Stimulated activated memory B cell treated with anti-CD40 and anti-IgM and Interleukin-4, amounts not matched to agents 10 μg/mL and 1 μg/mL and 100 μg/mL, for 72 hours (primary cell): Measurements from ENCODE around the gene CDHR2.

ENCODE experiments used
- ATAC-seq: fragments of 150-1000 bp; cut with Tn5 transposase; 2 replicates; pipeline ENCODE4 v1.10.0; 2021
- H3K27ac Mint-ChIP-seq: one replicate; pipeline ENCODE4 v1.8.0; 2022; ENCODE audit warnings: mild to moderate bottlenecking, mixed read lengths
- H3K27me3 Mint-ChIP-seq: one replicate; pipeline ENCODE4 v1.8.0; 2022; ENCODE audit warnings: mixed read lengths
- H3K36me3 Mint-ChIP-seq: one replicate; pipeline ENCODE4 v1.8.0; 2022; ENCODE audit warnings: mixed read lengths
- H3K4me1 Mint-ChIP-seq: one replicate; pipeline ENCODE4 v1.8.0; 2022; ENCODE audit warnings: mixed read lengths
- H3K4me3 Mint-ChIP-seq: one replicate; pipeline ENCODE4 v1.8.0; 2022; ENCODE audit warnings: mild to moderate bottlenecking, moderate library complexity, mixed read lengths
- H3K9me3 Mint-ChIP-seq: one replicate; pipeline ENCODE4 v1.8.0; 2022; ENCODE audit warnings: mixed read lengths

Gene CDHR2

DNA sequence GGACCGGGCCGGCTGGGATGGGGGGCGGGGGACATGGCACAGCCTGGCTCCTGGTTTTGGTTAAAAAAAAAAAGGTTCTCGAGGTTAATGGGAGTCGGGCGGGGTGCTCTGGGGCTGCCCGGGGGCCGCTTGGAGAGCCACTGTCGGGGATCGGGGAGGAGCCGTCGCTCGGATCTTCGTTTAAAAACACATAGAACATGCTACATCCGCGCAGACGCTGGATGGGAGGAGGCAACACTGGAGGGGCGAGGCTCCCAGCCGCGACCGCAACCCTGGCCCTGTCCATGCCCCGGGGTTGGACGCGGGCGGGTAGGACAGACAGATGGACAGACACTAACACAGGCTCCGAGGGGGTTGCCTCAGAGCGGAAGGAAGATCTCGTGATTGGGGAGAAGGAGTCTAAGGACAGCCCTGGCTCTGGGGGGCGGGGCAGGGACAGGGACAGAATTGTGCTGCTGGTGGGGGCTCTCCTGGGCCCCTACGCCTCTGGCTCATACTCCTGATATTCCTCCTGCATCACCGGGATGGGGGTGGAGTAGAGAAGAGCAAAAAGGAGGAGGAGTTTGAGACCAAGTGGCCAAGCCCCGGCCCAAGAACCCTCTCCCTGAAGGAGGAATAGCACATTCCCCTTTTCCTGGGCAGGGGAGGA is 71.3 kb downstream of the CDHR2 start:
- Mint-ChIP-seq H3K4me3 (peak overlapping the region; percentile 61), H3K36me3 (no peaks in the 10 kb centered on the region), H3K9me3 (no peaks in the 10 kb centered on the region), H3K4me1 (peaks cover 14% of the 10 kb centered on the region), H3K27me3 (peaks cover 70% of the 10 kb centered on the region), H3K27ac (no peak overlapping the region)
- no peak for ATAC-seq

DNA sequence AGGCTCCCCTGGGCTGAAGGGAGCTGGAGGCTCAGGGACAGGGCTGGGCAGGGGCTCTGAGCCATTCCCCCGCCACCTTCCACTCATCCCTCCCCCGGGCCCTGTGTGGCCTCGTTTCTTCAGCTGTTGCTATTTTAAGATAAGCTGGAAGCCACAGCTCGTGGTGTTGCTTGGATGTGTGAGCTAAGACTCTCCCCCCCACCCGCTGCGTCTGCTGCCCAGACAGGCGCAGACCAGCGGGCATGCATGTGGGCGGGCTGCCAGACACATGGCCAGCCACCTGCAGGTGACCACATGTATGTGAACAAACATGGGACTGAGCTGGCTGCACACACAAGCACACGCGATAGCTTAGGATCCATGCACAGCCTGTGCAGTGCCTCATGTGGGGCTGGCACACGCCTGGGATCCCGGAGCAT is 72.5 kb downstream of the CDHR2 start:
- no peak for ATAC-seq
- H3K4me1 Mint-ChIP-seq, result peaks cover 21% of the 10 kb centered on the region
- H3K36me3 Mint-ChIP-seq, result no peaks in the 10 kb centered on the region
- peaks cover 61% of the 10 kb centered on the region for H3K27me3 Mint-ChIP-seq
- H3K4me3 Mint-ChIP-seq, result no peak overlapping the region
- H3K9me3 Mint-ChIP-seq, result no peaks in the 10 kb centered on the region
- no peak overlapping the region for H3K27ac Mint-ChIP-seq

DNA sequence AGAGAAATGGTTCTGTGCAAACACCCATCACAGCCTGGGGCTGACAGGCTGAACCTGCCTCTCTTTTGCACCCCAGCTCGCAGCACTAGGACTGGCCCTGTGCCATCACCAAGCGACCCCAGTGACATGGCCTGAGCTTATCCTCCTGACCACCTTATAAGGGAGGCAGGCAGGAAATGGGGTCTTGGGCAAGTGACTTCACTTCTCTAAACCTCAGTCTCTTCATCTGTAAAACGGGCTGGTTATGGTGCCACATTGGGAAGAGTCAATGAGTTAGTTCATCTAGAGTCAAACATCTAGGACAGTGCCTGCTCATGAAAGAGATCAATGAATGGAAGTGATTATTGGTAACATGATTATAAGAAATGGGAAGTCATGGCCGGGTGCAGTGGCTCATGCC is 75.0 kb downstream of the CDHR2 start:
- Mint-ChIP-seq H3K27me3 (peaks cover 56% of the 10 kb centered on the region), H3K36me3 (no peaks in the 10 kb centered on the region), H3K27ac (no peak overlapping the region), H3K9me3 (no peaks in the 10 kb centered on the region), H3K4me3 (no peak overlapping the region), H3K4me1 (peaks cover 41% of the 10 kb centered on the region)
- no peak for ATAC-seq

DNA sequence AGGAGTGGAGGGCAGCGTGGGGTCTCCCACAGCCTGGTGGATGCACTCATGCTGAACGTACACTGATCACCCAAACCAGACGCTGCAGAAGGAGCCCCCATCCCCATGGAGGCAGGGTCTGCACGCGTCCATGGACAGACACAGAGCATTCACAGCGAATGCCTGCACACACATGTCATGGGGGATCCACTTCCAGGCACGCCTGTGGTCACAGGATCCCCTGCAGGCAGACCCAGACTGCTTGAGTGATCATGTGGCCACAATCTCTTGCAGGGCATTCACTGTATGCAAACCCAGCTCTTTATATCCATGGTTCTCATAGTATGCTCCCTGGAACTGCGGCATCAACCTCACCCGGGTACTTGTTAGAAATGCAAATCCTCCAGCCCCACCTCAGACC is 75.8 kb downstream of the CDHR2 start:
- peaks cover 41% of the 10 kb centered on the region for H3K4me1 Mint-ChIP-seq
- H3K27me3 Mint-ChIP-seq, result peaks cover 48% of the 10 kb centered on the region
- no peak for ATAC-seq
- H3K4me3 Mint-ChIP-seq, result no peak overlapping the region
- no peak overlapping the region for H3K27ac Mint-ChIP-seq
- no peaks in the 10 kb centered on the region for H3K9me3 Mint-ChIP-seq
- H3K36me3 Mint-ChIP-seq, result no peaks in the 10 kb centered on the region

DNA sequence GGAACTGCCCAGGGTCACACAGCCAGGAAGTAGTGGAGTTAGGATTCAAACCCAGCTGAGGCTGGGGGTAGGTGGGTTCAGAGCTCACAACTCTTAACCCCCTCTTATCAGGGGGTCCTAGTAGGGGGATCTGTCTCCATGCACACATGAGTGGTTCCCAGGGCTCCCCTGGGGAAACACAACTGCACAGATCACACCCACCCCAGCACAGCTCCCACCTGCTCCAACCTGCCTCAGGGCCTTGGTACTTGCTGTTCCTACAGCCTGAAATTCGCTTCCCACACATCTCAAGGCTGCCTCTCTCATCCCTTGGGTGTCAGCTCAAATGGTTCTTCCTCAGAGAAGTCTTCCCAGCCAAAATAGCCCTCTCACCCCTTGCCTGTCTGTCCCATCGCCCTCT is 76.4 kb downstream of the CDHR2 start:
- peaks cover 43% of the 10 kb centered on the region for H3K27me3 Mint-ChIP-seq

DNA sequence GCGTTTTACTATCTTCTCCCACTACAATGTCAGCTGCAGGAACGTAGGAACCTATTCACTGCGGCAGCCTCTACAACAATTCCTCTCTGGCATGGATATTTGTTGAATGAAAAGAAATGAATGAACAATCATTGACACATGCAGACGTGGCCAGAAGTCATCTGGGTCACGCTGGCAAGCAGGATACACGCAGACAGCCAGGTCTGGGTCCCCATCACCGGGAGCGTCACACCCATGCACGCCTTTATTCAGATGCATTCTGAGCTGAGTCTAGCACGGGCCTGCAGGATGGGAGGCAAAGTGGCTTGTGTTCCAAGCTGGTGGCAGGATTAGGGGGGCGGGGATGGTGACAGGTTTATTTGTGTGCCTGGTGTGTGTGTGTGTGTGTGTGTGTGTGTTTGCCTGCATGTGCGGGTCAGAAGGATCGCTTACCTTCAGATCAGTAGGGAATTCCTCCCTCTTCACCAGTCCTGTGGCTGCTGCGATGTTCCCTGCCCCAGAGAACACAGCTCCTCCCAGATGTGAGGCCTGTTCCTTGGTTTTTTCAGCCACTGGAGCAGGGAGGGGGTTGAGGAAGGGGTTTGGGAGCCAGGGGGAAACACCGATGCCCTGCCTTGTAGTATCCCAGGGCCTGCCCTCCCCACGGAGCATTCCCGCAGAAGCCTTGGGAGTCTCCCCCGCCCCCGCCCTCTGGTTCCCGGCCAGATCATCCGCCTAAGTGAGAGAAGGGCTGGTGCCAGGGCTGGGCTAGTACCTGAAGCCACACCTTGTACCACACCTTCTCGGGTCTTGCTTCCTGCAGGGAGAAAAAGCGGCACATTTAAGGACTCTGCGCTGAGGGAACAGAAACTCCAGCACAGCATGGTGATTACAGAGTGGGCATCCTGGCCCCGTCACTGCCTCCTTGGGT is 77.1 kb downstream of the CDHR2 start:
- H3K27ac Mint-ChIP-seq, result no peak overlapping the region
- H3K9me3 Mint-ChIP-seq, result no peaks in the 10 kb centered on the region
- H3K4me1 Mint-ChIP-seq, result peaks cover 39% of the 10 kb centered on the region
- peaks cover 43% of the 10 kb centered on the region for H3K27me3 Mint-ChIP-seq
- no peak for ATAC-seq
- H3K4me3 Mint-ChIP-seq, result no peak overlapping the region
- no peaks in the 10 kb centered on the region for H3K36me3 Mint-ChIP-seq

More for the DNA sequence above, 76.4 kb downstream of the CDHR2 start:
- H3K27ac Mint-ChIP-seq, result no peak overlapping the region
- ATAC-seq, result no peak
- H3K9me3 Mint-ChIP-seq, result no peaks in the 10 kb centered on the region
- H3K4me3 Mint-ChIP-seq, result no peak overlapping the region
- H3K36me3 Mint-ChIP-seq, result no peaks in the 10 kb centered on the region
- peaks cover 36% of the 10 kb centered on the region for H3K4me1 Mint-ChIP-seq

DNA sequence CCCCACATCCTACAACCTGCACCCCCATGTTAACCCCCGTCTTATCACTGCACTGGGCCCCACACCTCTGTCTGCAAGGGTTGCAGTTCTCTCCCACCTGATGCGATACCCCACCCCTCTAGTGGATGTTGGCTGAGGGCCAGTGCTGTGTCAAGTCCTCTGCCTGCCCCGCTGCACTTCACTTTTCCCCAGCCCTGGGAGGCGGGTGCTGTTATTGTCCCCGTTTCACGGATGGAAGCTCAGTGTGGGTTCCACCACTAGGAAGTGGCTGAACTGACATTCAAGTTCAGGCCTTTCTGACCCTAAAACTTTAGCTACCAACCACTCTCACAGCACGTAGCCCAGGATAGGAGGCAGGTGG is 77.7 kb downstream of the CDHR2 start:
- Mint-ChIP-seq H3K27ac (no peak overlapping the region), H3K27me3 (peaks cover 42% of the 10 kb centered on the region), H3K9me3 (no peaks in the 10 kb centered on the region), H3K4me1 (peaks cover 41% of the 10 kb centered on the region), H3K4me3 (no peak overlapping the region), H3K36me3 (no peaks in the 10 kb centered on the region)
- ATAC-seq, result peak; percentile 24

DNA sequence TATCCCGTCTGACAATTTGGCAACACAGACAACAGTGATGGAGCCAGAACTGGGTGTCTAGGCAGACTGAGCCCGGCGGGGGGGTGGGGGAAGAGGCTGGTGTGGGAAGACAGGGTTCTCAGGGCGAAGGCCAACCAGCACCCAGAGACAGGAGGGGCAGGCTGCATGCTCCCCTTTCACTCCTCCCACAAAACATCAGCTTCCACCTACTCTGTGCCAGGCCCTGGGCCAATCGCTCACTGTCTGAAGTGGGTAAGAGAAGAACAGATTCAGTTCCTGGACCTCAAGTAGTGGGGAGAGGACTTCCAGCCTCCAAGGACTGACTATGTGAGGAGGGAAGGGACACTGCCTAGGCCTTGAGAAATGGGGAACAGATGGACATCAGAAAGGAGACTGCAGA is 78.4 kb downstream of the CDHR2 start:
- no peak overlapping the region for H3K27ac Mint-ChIP-seq
- H3K27me3 Mint-ChIP-seq, result peaks cover 36% of the 10 kb centered on the region
- H3K36me3 Mint-ChIP-seq, result no peaks in the 10 kb centered on the region
- H3K4me1 Mint-ChIP-seq, result peaks cover 41% of the 10 kb centered on the region
- H3K9me3 Mint-ChIP-seq, result no peaks in the 10 kb centered on the region
- no peak for ATAC-seq
- no peak overlapping the region for H3K4me3 Mint-ChIP-seq

DNA sequence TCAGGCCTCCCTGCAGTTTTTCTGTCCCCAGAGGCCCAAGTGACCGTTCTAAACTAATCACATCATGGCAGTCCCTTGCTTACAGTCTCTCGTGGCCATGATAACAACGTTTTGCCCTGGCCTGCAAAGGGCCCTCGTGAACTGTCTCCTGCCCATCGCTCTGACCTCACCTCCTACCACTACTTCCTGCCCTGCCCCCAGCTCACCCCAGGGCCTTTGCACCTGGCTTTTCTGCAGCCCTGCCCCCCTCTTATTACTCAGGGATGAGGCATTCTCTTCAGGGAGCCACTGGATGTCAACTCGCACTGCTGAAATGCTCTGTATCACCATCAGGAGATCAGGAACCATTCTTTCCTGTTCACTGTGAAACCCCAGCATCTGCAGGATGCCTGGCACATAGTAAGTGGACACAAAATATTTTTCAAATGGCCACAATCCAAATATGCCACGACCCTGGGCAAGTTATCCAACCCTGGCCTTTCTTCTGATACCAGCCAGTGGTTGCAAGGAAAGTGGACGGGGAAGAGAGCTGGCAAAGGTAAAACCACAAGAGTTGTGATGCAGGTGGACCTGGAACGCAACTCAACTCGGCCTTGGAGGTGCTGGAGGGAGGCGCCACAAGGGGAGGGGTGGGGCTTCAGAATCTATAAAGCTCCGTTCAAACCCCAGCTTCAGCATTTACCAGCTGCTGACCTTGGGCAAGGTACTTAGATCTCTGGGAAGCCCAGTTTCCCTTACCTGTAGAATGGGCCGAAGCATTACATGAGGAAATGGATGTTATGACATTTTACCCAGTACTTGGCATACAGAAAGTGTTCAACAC is 79.5 kb downstream of the CDHR2 start:
- H3K27me3 Mint-ChIP-seq, result peaks cover 36% of the 10 kb centered on the region
- peaks cover 45% of the 10 kb centered on the region for H3K4me1 Mint-ChIP-seq
- no peaks in the 10 kb centered on the region for H3K36me3 Mint-ChIP-seq
- H3K9me3 Mint-ChIP-seq, result no peaks in the 10 kb centered on the region
- no peak for ATAC-seq
- no peak overlapping the region for H3K4me3 Mint-ChIP-seq
- no peak overlapping the region for H3K27ac Mint-ChIP-seq

DNA sequence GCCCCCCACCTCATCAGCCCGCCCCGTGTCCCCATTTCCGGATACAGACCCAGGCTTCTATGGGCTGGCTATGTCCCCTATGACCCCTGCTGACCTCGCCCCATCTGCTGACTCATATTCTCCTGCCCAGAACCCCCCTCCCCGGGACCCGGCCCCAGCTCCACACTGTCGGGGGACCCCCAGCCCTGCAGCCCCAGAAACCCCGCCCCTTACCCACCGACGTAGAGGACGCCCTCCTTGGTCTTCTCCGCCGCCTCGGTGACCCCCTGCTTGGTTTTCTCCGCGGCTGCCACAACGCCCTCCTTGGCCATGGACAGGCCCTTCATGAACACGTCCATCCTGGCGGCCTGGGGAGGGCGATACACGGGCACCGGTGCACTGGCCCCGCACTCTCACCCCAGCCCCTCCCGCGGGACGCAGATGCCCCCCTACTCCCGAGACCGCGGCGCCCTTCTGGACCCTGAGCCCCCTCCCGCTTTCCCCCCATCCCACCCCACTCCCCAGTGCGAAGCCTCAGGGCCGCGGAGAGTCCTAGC is 80.2 kb downstream of the CDHR2 start:
- peaks cover 53% of the 10 kb centered on the region for H3K4me1 Mint-ChIP-seq
- H3K36me3 Mint-ChIP-seq, result no peaks in the 10 kb centered on the region
- ATAC-seq, result no peak
- H3K27me3 Mint-ChIP-seq, result peaks cover 36% of the 10 kb centered on the region
- H3K4me3 Mint-ChIP-seq, result no peak overlapping the region
- no peak overlapping the region for H3K27ac Mint-ChIP-seq
- H3K9me3 Mint-ChIP-seq, result no peaks in the 10 kb centered on the region

DNA sequence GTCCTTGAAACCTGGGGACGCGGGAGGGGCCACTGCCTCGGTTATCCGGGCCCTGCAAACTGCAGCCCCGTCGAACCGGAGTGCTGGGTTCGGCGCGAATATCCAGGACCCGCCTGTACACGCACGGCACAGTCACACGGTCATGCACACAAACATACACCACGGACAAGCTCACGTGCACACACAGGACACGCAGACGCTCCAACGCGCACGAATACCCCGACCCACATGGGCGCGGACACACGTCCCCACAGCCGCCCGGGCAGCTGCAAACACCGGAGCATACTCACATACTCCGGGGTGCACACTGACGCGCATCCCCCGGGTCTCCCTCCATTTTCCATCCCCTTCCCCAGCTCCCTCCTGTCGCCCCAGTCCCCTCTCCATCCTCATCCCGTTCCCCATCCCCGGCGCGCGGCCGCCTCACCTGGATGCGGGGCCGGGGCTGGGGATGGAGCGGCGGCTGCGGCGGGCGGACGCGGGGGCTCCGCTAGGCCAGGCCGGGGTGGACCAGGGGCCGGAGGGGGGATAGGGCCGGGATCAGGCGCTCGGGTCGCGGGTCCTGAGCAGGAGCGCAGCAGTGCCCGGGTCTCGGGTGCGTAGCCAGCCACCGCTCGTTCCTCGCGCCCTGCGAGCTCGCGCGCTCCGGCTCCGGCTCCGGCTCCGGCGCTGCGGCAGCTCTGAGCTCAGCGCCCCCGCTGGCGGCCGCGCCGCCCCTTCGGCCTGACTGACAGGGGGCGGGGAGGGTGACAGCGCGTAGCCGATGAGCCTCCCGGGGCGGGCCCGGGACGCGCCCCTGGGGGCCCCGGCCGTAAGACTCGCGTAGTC is 80.9 kb downstream of the CDHR2 start, which contains the start of the genes EIF4E1B and SNCB:
TSS of gene EIF4E1B (plus strand) at position 823 of the 828 bp plus-strand sequence. CDS start 12,113 bp downstream, outside the sequence.
TSS of gene SNCB (minus strand) at position 682 of the 828 bp plus-strand sequence. CDS start 880 bp downstream, outside the sequence.
- H3K4me1 Mint-ChIP-seq, result peaks cover 57% of the 10 kb centered on the region
- no peaks in the 10 kb centered on the region for H3K36me3 Mint-ChIP-seq
- peak; percentile 89 for ATAC-seq
- peaks cover 36% of the 10 kb centered on the region for H3K27me3 Mint-ChIP-seq
- H3K9me3 Mint-ChIP-seq, result no peaks in the 10 kb centered on the region
- peak within 1 kb of the TSS; percentile 67 for H3K4me3 Mint-ChIP-seq
- no peak within 1 kb of the TSS for H3K27ac Mint-ChIP-seq

DNA sequence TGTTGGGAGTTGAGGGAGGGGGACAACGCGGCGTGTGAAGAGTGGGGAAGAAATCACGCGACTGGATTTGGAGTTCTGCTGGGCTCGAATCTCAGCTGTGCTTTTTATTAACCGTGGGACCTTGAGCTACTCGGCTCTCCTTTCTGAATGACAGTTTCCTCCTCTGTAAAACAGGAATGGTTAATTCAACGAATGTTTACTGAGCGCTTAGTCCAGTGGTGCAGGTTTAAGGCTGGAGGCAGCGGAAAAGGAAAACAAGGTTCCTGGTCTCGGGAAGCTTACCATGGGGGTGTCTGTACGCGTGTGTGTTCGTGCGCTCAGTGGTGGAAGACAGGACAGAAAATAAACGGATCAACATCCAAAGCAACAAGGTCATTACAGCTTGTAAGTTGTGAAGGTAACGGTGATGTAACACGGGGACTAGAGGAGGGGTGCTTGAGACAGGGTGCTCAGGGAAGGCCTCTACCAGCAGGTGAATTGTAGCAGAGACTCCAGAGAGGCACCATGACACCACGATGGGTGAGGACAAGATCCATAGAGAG is 81.6 kb downstream of the CDHR2 start:
- Mint-ChIP-seq H3K4me3 (peak overlapping the region; percentile 67), H3K9me3 (no peaks in the 10 kb centered on the region), H3K4me1 (peaks cover 58% of the 10 kb centered on the region), H3K36me3 (no peaks in the 10 kb centered on the region), H3K27me3 (peaks cover 36% of the 10 kb centered on the region), H3K27ac (no peak overlapping the region)
- ATAC-seq, result no peak

DNA sequence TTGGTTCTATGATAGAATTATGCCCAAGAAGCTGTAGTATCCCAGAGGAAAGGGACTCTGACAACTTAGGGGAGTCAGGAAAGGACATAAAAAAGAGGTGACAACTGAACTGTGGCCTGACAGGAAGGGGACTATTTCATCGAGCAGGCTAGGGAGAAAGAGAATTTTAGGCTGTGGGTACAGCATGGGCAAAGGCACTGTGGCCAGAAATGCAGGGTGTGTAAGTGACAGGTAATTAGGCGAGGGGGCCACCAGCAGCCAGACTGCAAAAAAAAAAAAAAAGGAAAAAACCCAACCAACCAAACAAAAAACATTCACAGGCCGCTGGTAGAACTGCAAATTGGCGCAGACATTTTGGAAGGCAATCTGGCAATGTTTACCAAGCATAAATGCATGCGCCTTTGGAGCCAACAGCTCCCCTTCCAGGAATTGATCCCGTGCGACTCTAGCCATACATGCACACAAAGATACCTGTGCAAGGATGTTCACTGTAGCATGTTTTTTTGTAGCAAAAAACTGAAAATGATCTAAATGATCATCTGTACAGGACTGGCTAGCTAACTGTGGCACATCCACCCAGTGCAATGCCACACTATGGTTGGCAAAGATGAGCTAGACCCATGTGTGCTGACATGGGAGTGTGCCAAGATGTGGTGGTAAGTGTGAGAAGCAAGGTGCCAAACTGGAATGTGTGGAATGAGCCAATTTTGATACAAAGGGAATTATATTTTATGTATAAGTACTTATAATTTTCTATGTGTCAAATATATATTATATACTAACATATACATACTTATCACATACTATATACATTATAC is 82.5 kb downstream of the CDHR2 start:
- ATAC-seq, result no peak
- Mint-ChIP-seq H3K36me3 (no peaks in the 10 kb centered on the region), H3K9me3 (no peaks in the 10 kb centered on the region), H3K27ac (no peak overlapping the region), H3K4me1 (peaks cover 54% of the 10 kb centered on the region), H3K27me3 (peaks cover 34% of the 10 kb centered on the region), H3K4me3 (no peak overlapping the region)
